Transverse colon (tissue), 4 donors: ENCODE results near the gene MCAT. TPM values are rescaled to one million over a fixed set of nuclear protein-coding genes. Genes with fewer than 3 reads are reported as not detected.
A peak's percentile ranks its signal among the peaks of the same experiment; 100 is the strongest.

Source experiments
- DNase-seq: peaks from one replicate; pipeline ENCODE4 v3.0.0-alpha.2; 2019
- H3K27ac ChIP-seq, 4 donors: fragments of 200-600 bp; sonication (generic); 2 replicates each; pipeline ENCODE4 v1.5.1; 2016 to 2018; ENCODE audit warnings: inconsistent platforms in 4 of 4
- H3K27me3 ChIP-seq: fragments of 200-600 bp; sonication (generic); 2 replicates; pipeline ENCODE4 v1.5.1; 2017; ENCODE audit warnings: inconsistent platforms
- H3K36me3 ChIP-seq, 4 donors: fragments of 200-600 bp; sonication (generic); 2 replicates each; pipeline ENCODE4 v1.5.1; 2017 to 2019; ENCODE audit warnings: inconsistent platforms in 4 of 4
- H3K4me1 ChIP-seq, 4 donors: fragments of 200-600 bp; sonication (generic); 2 replicates each; pipeline ENCODE4 v1.5.1; 2017 to 2020; ENCODE audit warnings: inconsistent platforms in 4 of 4
- H3K4me3 ChIP-seq, 4 donors: fragments of 200-600 bp; sonication (generic); 1 replicate in 1 of 4; 2 replicates in 3 of 4; pipeline versions ENCODE4 v1.5.1 to v1.6.1; 2017 to 2019; ENCODE audit warnings: inconsistent platforms in 4 of 4
- H3K9me3 ChIP-seq, 2 donors: fragments of 200-600 bp; sonication (generic); 2 replicates each; pipeline ENCODE4 v1.5.1; 2017 to 2019; ENCODE audit warnings: inconsistent platforms in 2 of 2
- EP300 ChIP-seq: sonication (generic); formaldehyde crosslinking; IDR thresholded peaks from one replicate; pipeline ENCODE4 v1.6.1; 2017; ENCODE audit warnings: antibody characterized with exemption, low read depth
- POLR2A ChIP-seq: fragments of 450-650 bp; IDR thresholded peaks from one replicate; pipeline ENCODE4 v1.6.1; 2016; ENCODE audit warnings: antibody characterized with exemption, mild to moderate bottlenecking, moderate library complexity
- POLR2AphosphoS5 ChIP-seq, 3 donors: sonication (generic); formaldehyde crosslinking; IDR thresholded peaks; one replicate each; pipeline ENCODE4 v1.6.1; 2016; ENCODE audit warnings: antibody characterized with exemption in 3 of 3
- WGBS, 2 donors: methylation state at CpG; one replicate each; pipeline ENCODE4 v1.1.5; 2018; ENCODE audit warnings: low coverage in 1 of 2; 5-methylcytosine and 5-hydroxymethylcytosine counted together
- in situ Hi-C, 4 donors: fragments of 200-750 bp; cut with MboI; loops; one replicate each; pipeline versions ENCODE4 v1.15.0 to v1.15.1; 2017; ENCODE audit warnings: low sequenced_read_pairs in 3 of 4, low pct_ligation_motif_present in 1 of 4, low pct_unique_long_range_greater_than_20kb in 1 of 4
- intact Hi-C: fragments of 100-400 bp; cut with DNase I; formaldehyde crosslinking; loops from one replicate; pipeline ENCODE4 v1.15.1; 2023; ENCODE audit warnings: low total_unique reads
- total RNA-seq, 4 donors: library from RNA; depleted of rRNA; stranded (reverse); fragments of >200 nt; gene quantifications; one replicate each; pipeline ENCODE4 v1.1.0, GENCODE V29; 2016
- TF ChIP-seq, protein P1 (sequence below), 5 experiments: fragments of 200-600 bp in 3 of 5; fragments of 450-650 bp in 2 of 5; sonication (generic) in 3 of 5; IDR thresholded peaks; 1 replicate in 2 of 5; 2 replicates in 3 of 5; pipeline ENCODE4 v1.5.1; 2016 to 2017; ENCODE audit warnings: antibody characterized with exemption in 5 of 5, inconsistent platforms in 3 of 5, mild to moderate bottlenecking in 2 of 5, moderate library complexity in 1 of 5

Gene MCAT
- total RNA-seq, 4 donors from 2014 or later, result 20.9 to 24.3 (median 22.5) TPM

DNA sequence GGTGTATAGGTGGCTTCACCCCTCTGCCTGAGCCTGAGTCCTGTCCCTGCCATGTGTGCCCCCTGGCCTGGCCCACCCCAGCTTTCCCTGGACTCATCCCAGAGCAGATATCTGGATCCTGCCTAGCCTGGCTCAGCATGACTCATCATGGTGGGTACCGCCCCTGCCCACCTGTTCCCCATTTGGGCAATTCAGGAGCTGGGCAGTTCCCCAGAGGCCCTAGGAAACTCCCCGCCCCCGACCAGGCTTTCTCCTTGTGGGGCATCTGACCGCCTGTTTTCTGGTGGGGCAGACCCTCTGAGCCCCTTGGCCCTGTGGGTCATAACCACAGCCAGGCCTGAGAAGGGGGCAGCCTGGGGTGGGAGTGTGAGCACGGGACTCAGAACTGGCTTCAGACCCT is 12.6 kb upstream of the MCAT start:
- intact Hi-C loops, result no loop called here
- H3K4me3 ChIP-seq, result no peak overlapping the region
- no peaks in the 10 kb centered on the region for H3K36me3 ChIP-seq
- WGBS, 2 donors, result 80% methylated on average over 5 of the region's 5 CpGs; no CpG with 5 or more reads in 1 of the 2 donors
- no peak for DNase-seq
- H3K9me3 ChIP-seq, result no peaks in the 10 kb centered on the region
- TF ChIP-seq POLR2A, result no peak
- no peaks in the 10 kb centered on the region for H3K27me3 ChIP-seq
- H3K27ac ChIP-seq, result no peak overlapping the region
- in situ Hi-C loops, result no loop called here
- H3K4me1 ChIP-seq, result peaks cover 28 to 72% (median 63%) of the 10 kb centered on the region in 4 donors

DNA sequence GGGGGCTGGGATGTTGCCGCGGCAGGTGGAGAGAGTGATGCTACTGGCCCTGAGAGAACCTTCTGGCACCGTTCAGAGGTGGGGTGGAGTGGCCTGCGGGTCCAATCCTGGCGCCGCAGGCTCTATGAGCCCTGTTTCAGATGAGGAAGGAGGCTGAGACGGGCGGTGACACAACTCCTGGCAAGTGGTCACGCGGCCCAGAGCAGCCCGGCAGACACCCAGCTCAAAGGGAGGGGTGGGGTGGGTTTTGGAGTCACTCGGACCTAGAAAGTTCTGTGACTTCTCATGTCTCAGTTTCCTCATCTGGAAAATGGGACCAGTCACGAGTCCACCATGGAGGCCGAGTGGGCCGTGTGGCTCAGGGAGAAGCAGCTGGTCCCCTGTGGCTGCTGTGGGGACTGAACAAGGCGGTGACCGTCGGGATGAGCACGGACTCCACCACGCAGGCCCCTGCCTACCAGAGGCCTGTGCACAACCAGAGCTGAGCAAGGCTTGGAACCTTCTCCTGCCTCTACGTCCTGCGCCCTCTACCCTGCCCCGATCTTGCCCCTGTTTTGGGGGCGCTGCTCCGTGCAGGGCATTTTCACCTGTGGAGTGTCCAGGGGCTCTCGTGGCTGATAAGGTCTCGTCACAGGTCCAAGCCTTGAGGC is 11.8 kb upstream of the MCAT start:
- no peaks in the 10 kb centered on the region for H3K9me3 ChIP-seq
- in situ Hi-C loops, result no loop called here
- H3K27me3 ChIP-seq, result no peaks in the 10 kb centered on the region
- intact Hi-C loops, result no loop called here
- TF ChIP-seq EP300, result no peak
- no peak for TF ChIP-seq POLR2A
- no peak for TF ChIP-seq POLR2AphosphoS5 (IDR thresholded peaks at IDR 0.05)
- TF ChIP-seq, protein P1, sequence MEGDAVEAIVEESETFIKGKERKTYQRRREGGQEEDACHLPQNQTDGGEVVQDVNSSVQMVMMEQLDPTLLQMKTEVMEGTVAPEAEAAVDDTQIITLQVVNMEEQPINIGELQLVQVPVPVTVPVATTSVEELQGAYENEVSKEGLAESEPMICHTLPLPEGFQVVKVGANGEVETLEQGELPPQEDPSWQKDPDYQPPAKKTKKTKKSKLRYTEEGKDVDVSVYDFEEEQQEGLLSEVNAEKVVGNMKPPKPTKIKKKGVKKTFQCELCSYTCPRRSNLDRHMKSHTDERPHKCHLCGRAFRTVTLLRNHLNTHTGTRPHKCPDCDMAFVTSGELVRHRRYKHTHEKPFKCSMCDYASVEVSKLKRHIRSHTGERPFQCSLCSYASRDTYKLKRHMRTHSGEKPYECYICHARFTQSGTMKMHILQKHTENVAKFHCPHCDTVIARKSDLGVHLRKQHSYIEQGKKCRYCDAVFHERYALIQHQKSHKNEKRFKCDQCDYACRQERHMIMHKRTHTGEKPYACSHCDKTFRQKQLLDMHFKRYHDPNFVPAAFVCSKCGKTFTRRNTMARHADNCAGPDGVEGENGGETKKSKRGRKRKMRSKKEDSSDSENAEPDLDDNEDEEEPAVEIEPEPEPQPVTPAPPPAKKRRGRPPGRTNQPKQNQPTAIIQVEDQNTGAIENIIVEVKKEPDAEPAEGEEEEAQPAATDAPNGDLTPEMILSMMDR (IDR thresholded peaks at IDR 0.05), result no peak
- DNase-seq, result no peak
- peaks cover 24 to 71% (median 63%) of the 10 kb centered on the region in 4 donors for H3K4me1 ChIP-seq
- H3K36me3 ChIP-seq, result no peaks in the 10 kb centered on the region
- 85% methylated on average over 25 of the region's 27 CpGs; no CpG with 5 or more reads in 1 of the 2 donors for WGBS, 2 donors
- no peak overlapping the region for H3K27ac ChIP-seq
- H3K4me3 ChIP-seq, result no peak overlapping the region

DNA sequence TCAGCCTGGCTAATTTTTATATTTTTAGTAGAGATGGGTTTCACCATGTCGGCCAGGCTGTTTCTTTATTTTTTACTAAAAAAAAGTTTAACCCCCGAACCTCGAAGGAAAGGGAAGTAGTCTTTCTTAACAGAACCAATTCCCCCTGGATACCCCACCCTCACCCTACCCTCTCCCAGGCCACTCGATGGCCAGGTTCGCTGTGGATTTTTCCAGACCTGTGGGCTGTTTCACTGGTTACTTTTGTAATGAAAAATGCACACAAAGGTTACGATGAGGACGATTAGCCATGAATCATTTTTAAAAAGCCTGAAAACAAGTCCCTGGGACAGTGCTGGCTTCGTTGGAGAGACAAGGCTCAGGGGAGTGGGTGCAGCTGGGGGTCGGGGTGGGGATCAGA is 10.7 kb upstream of the MCAT start:
- Histone ChIP-seq H3K9me3 (no peaks in the 10 kb centered on the region), H3K27ac (peak overlapping the region in 1 of 4 donors; percentile 25), H3K36me3 (no peaks in the 10 kb centered on the region), H3K27me3 (no peaks in the 10 kb centered on the region), H3K4me1 (peaks cover 16 to 62% (median 53%) of the 10 kb centered on the region in 4 donors), H3K4me3 (no peak overlapping the region)
- in situ Hi-C loops, result no loop called here
- DNase-seq, result no peak
- no peak for TF ChIP-seq POLR2AphosphoS5 (IDR thresholded peaks at IDR 0.05)
- TF ChIP-seq EP300, result no peak
- TF ChIP-seq POLR2A, result no peak
- TF ChIP-seq, protein P1 (IDR thresholded peaks at IDR 0.05), result no peak
- WGBS, 2 donors, result 67 to 68% methylated on average over 9 of the region's 9 CpGs
- intact Hi-C loops, result no loop called here

DNA sequence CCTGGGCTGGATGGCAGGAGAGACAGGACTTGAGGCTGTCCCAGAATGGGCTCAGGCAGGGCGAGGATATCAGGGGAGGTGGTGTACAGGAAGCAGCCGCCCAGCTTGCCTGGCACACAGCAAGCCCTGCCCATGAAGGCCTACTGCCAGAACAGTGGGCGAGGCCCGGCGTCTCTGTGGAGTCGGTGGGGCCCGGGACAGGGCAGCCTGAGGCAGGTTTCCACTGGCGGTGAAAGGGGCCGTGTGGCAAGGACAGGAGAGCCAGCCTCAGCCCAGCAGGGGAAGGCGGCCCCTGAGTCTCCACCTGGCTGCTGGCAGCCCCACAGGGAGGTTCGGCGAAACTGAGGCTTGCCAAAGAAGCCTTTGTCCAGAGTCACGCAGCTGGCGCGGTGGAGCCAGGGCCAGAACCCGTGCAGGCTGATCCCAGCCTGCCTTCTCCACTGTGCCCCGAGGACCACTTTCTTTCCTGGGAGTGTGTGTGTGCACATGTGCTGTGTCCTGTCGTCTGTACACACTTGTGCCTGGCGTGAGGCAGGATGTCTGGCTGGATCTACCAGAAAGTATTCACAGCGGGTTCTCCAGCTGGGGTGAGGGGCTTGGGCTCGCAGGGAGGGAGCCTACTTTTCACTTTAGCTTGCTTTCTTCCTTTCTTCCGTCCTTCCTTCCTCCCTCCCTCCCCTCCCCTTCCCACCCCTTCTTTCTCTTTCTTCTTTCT is 9.3 kb upstream of the MCAT start:
- intact Hi-C loops (no loop called here), in situ Hi-C loops (no loop called here)
- TF ChIP-seq POLR2A (peak; percentile 69), POLR2AphosphoS5 (IDR thresholded peaks at IDR 0.05) (peak in 2 of 3 donors; percentile 62 to 79), EP300 (no peak)
- Histone ChIP-seq H3K36me3 (no peaks in the 10 kb centered on the region), H3K27ac (peak overlapping the region; percentile 90 to 94 (median 94)), H3K4me3 (peak overlapping the region; percentile 60 to 95 (median 70)), H3K27me3 (no peaks in the 10 kb centered on the region), H3K4me1 (peaks cover 14 to 55% (median 40%) of the 10 kb centered on the region in 4 donors), H3K9me3 (no peaks in the 10 kb centered on the region)
- peak; percentile 88 for DNase-seq
- 10% methylated on average over 22 of the region's 22 CpGs; no CpG with 5 or more reads in 1 of the 2 donors for WGBS, 2 donors

DNA sequence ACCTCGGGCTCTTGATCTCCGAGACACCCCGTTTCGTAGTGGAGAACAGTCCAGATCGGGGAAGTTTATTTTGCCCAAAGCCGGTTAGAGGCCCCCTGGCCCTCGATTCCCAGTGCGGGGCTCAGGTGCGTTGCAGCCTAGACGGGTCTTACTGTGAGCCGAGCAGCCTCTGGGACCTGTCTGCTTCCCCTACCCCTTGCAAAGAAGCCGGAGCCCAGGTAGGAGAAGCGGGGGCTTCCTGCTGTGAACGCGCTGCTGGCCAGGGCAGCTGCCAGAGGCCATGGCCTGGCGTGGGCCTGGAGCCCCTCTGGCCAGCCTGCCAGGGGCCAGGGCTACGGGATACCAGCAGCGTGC is 8.8 kb upstream of the MCAT start:
- no peak for DNase-seq
- in situ Hi-C loops (no loop called here), intact Hi-C loops (no loop called here)
- Histone ChIP-seq H3K27me3 (no peaks in the 10 kb centered on the region), H3K4me3 (peak overlapping the region; percentile 60 to 95 (median 70)), H3K9me3 (no peaks in the 10 kb centered on the region), H3K36me3 (no peaks in the 10 kb centered on the region), H3K27ac (peak overlapping the region; percentile 90 to 94 (median 94)), H3K4me1 (peaks cover 14 to 50% (median 37%) of the 10 kb centered on the region in 4 donors)
- 17% methylated on average over 18 of the region's 18 CpGs; no CpG with 5 or more reads in 1 of the 2 donors for WGBS, 2 donors
- TF ChIP-seq, protein P1 (IDR thresholded peaks at IDR 0.05), result no peak
- TF ChIP-seq POLR2A (no peak), POLR2AphosphoS5 (IDR thresholded peaks at IDR 0.05) (no peak), EP300 (no peak)
